ENCODE measurements around the gene SIGLEC11.

Gene SIGLEC11

GRCh38 chr19:49933643-49934042, 27.3 kb downstream of the SIGLEC11 start:
- no peaks in the 10 kb centered on the region for H3K9me3 ChIP-seq (ENCODE audit: control insufficient read depth, insufficient read depth, low read depth, low read length)
- peaks cover 3% of the 10 kb centered on the region; the same call in 1 of the 2 replicates for H3K4me1 ChIP-seq (ENCODE audit: control insufficient read depth, insufficient read depth, low read length)
- H3K4me3 ChIP-seq (ENCODE audit: low read depth, low read length), result no peak overlapping the region
- H3K9ac ChIP-seq (ENCODE audit: low read length), result no peak overlapping the region
- H3K27ac ChIP-seq (ENCODE audit: low read depth, low read length), result no peak overlapping the region
- no peaks in the 10 kb centered on the region for H3K36me3 ChIP-seq (ENCODE audit: control insufficient read depth, insufficient read depth, low read length)
- H3K27me3 ChIP-seq (ENCODE audit: control insufficient read depth, insufficient read depth, low read length), result no peaks in the 10 kb centered on the region; the same call in 1 of the 2 replicates

- H3K4me3 ChIP-seq (ENCODE audit: low read depth, low read length), result no peak overlapping the region
- H3K27ac ChIP-seq (ENCODE audit: low read depth, low read length), result no peak overlapping the region
- peaks cover 2% of the 10 kb centered on the region for H3K36me3 ChIP-seq (ENCODE audit: control insufficient read depth, insufficient read depth, low read length)
Measured at GRCh38 chr19:49932731-49933131, 28.2 kb downstream of the SIGLEC11 start.

GRCh38 chr19:49932041-49932451, 28.9 kb downstream of the SIGLEC11 start:
- Histone ChIP-seq H3K9ac (ENCODE audit: low read length) (no peak overlapping the region), H3K9me3 (ENCODE audit: control insufficient read depth, insufficient read depth, low read depth, low read length) (no peaks in the 10 kb centered on the region), H3K4me1 (ENCODE audit: control insufficient read depth, insufficient read depth, low read length) (peaks cover 12% of the 10 kb centered on the region), H3K27me3 (ENCODE audit: control insufficient read depth, insufficient read depth, low read length) (no peaks in the 10 kb centered on the region; the same call in 1 of the 2 replicates), H3K36me3 (ENCODE audit: control insufficient read depth, insufficient read depth, low read length) (peaks cover 9% of the 10 kb centered on the region), H3K27ac (ENCODE audit: low read depth, low read length) (no peak overlapping the region), H3K4me3 (ENCODE audit: low read depth, low read length) (no peak overlapping the region)

More at GRCh38 chr19:49932731-49933131, 28.2 kb downstream of the SIGLEC11 start:
- H3K4me1 ChIP-seq (ENCODE audit: control insufficient read depth, insufficient read depth, low read length), result peaks cover 9% of the 10 kb centered on the region
- H3K27me3 ChIP-seq (ENCODE audit: control insufficient read depth, insufficient read depth, low read length), result no peaks in the 10 kb centered on the region; the same call in 1 of the 2 replicates
- no peak overlapping the region for H3K9ac ChIP-seq (ENCODE audit: low read length)
- H3K9me3 ChIP-seq (ENCODE audit: control insufficient read depth, insufficient read depth, low read depth, low read length), result no peaks in the 10 kb centered on the region

GRCh38 chr19:49931293-49932040, 29.5 kb downstream of the SIGLEC11 start:
- Histone ChIP-seq H3K27ac (ENCODE audit: low read depth, low read length) (no peak overlapping the region), H3K9me3 (ENCODE audit: control insufficient read depth, insufficient read depth, low read depth, low read length) (no peaks in the 10 kb centered on the region), H3K36me3 (ENCODE audit: control insufficient read depth, insufficient read depth, low read length) (peaks cover 14% of the 10 kb centered on the region), H3K4me3 (ENCODE audit: low read depth, low read length) (no peak overlapping the region), H3K27me3 (ENCODE audit: control insufficient read depth, insufficient read depth, low read length) (no peaks in the 10 kb centered on the region; the same call in 1 of the 2 replicates), H3K4me1 (ENCODE audit: control insufficient read depth, insufficient read depth, low read length) (peaks cover 12% of the 10 kb centered on the region), H3K9ac (ENCODE audit: low read length) (no peak overlapping the region)

- Histone ChIP-seq H3K27ac (ENCODE audit: low read depth, low read length) (no peak overlapping the region), H3K27me3 (ENCODE audit: control insufficient read depth, insufficient read depth, low read length) (no peaks in the 10 kb centered on the region), H3K4me3 (ENCODE audit: low read depth, low read length) (peak overlapping the region; percentile 63)
Measured at GRCh38 chr19:49930483-49931011, 30.4 kb downstream of the SIGLEC11 start.

GRCh38 chr19:49929611-49930482, 31.1 kb downstream of the SIGLEC11 start:
- Histone ChIP-seq H3K27me3 (ENCODE audit: control insufficient read depth, insufficient read depth, low read length) (no peaks in the 10 kb centered on the region), H3K27ac (ENCODE audit: low read depth, low read length) (peak overlapping the region; percentile 88), H3K36me3 (ENCODE audit: control insufficient read depth, insufficient read depth, low read length) (peaks cover 25% of the 10 kb centered on the region), H3K4me1 (ENCODE audit: control insufficient read depth, insufficient read depth, low read length) (peaks cover 12% of the 10 kb centered on the region), H3K4me3 (ENCODE audit: low read depth, low read length) (peak overlapping the region; percentile 94), H3K9ac (ENCODE audit: low read length) (peak overlapping the region; percentile 99), H3K9me3 (ENCODE audit: control insufficient read depth, insufficient read depth, low read depth, low read length) (no peaks in the 10 kb centered on the region)

More at GRCh38 chr19:49930483-49931011, 30.4 kb downstream of the SIGLEC11 start:
- Histone ChIP-seq H3K4me1 (ENCODE audit: control insufficient read depth, insufficient read depth, low read length) (peaks cover 12% of the 10 kb centered on the region), H3K36me3 (ENCODE audit: control insufficient read depth, insufficient read depth, low read length) (peaks cover 21% of the 10 kb centered on the region), H3K9me3 (ENCODE audit: control insufficient read depth, insufficient read depth, low read depth, low read length) (no peaks in the 10 kb centered on the region), H3K9ac (ENCODE audit: low read length) (peak overlapping the region; percentile 9)

- H3K9me3 ChIP-seq (ENCODE audit: control insufficient read depth, insufficient read depth, low read depth, low read length), result no peaks in the 10 kb centered on the region
- peaks cover 12% of the 10 kb centered on the region for H3K4me1 ChIP-seq (ENCODE audit: control insufficient read depth, insufficient read depth, low read length)
- H3K27ac ChIP-seq (ENCODE audit: low read depth, low read length), result peak within 1 kb of the TSS; percentile 88
- no peaks in the 10 kb centered on the region for H3K27me3 ChIP-seq (ENCODE audit: control insufficient read depth, insufficient read depth, low read length)
- H3K9ac ChIP-seq (ENCODE audit: low read length), result peak within 1 kb of the TSS; percentile 99
- peak within 1 kb of the TSS; percentile 94 for H3K4me3 ChIP-seq (ENCODE audit: low read depth, low read length)
- H3K36me3 ChIP-seq (ENCODE audit: control insufficient read depth, insufficient read depth, low read length), result peaks cover 32% of the 10 kb centered on the region
Measured at GRCh38 chr19:49929121-49929610, 31.8 kb downstream of the SIGLEC11 start, which contains the start of the genes ATF5 and NUP62. TSS of gene ATF5 (plus strand) at chr19:49929205. CDS start at chr19:49930851, 1,646 bp downstream. TSS of gene NUP62 (minus strand) at chr19:49929504. CDS start at chr19:49909807, 19,697 bp downstream.

GRCh38 chr19:49927526-49928264, 33.3 kb downstream of the SIGLEC11 start:
- 0 out of 2 replicates have a peak overlapping the region, but pooled peaks have one; percentile 36 for H3K27ac ChIP-seq (ENCODE audit: low read depth, low read length)
- no peaks in the 10 kb centered on the region for H3K27me3 ChIP-seq (ENCODE audit: control insufficient read depth, insufficient read depth, low read length)
- H3K36me3 ChIP-seq (ENCODE audit: control insufficient read depth, insufficient read depth, low read length), result peaks cover 47% of the 10 kb centered on the region
- no peaks in the 10 kb centered on the region for H3K9me3 ChIP-seq (ENCODE audit: control insufficient read depth, insufficient read depth, low read depth, low read length)
- peak overlapping the region; percentile 13 for H3K9ac ChIP-seq (ENCODE audit: low read length)
- H3K4me1 ChIP-seq (ENCODE audit: control insufficient read depth, insufficient read depth, low read length), result peaks cover 12% of the 10 kb centered on the region
- H3K4me3 ChIP-seq (ENCODE audit: low read depth, low read length), result peak overlapping the region; percentile 17

- H3K36me3 ChIP-seq (ENCODE audit: control insufficient read depth, insufficient read depth, low read length), result peaks cover 57% of the 10 kb centered on the region
- H3K4me1 ChIP-seq (ENCODE audit: control insufficient read depth, insufficient read depth, low read length), result peaks cover 12% of the 10 kb centered on the region
Measured at GRCh38 chr19:49926515-49926914, 34.5 kb downstream of the SIGLEC11 start.

GRCh38 chr19:49925486-49925885, 35.5 kb downstream of the SIGLEC11 start:
- H3K4me1 ChIP-seq (ENCODE audit: control insufficient read depth, insufficient read depth, low read length), result peaks cover 10% of the 10 kb centered on the region
- H3K27me3 ChIP-seq (ENCODE audit: control insufficient read depth, insufficient read depth, low read length), result no peaks in the 10 kb centered on the region
- no peak overlapping the region for H3K27ac ChIP-seq (ENCODE audit: low read depth, low read length)
- peaks cover 67% of the 10 kb centered on the region for H3K36me3 ChIP-seq (ENCODE audit: control insufficient read depth, insufficient read depth, low read length)
- no peak overlapping the region for H3K9ac ChIP-seq (ENCODE audit: low read length)
- H3K9me3 ChIP-seq (ENCODE audit: control insufficient read depth, insufficient read depth, low read depth, low read length), result no peaks in the 10 kb centered on the region
- no peak overlapping the region for H3K4me3 ChIP-seq (ENCODE audit: low read depth, low read length)

More at GRCh38 chr19:49926515-49926914, 34.5 kb downstream of the SIGLEC11 start:
- Histone ChIP-seq H3K27ac (ENCODE audit: low read depth, low read length) (no peak overlapping the region), H3K9ac (ENCODE audit: low read length) (no peak overlapping the region), H3K27me3 (ENCODE audit: control insufficient read depth, insufficient read depth, low read length) (no peaks in the 10 kb centered on the region), H3K4me3 (ENCODE audit: low read depth, low read length) (no peak overlapping the region), H3K9me3 (ENCODE audit: control insufficient read depth, insufficient read depth, low read depth, low read length) (no peaks in the 10 kb centered on the region)

Measured in HUES6 (cell line).